K562 (cell line): ENCODE results near the gene POFUT2. TPM values are rescaled to one million over a fixed set of nuclear protein-coding genes. Genes with fewer than 3 reads are reported as not detected.

Experiments used
- CAMTA2 ChIP-seq: fragments of 250-450 bp; sonication (Bioruptor Pico); conservative IDR thresholded peaks from 2 replicates; pipeline ENCODE4 v1.5.1; 2022
- GABPA ChIP-seq: fragments of 200-800 bp; sonication (Bioruptor generic); conservative IDR thresholded peaks from 2 replicates; pipeline ENCODE4 v1.6.1; 2016; ENCODE audit warnings: low read depth, missing genetic modification characterization, missing compliant biosample characterization
- GTF2A2 ChIP-seq: IDR thresholded peaks from 2 replicates; pipeline ENCODE4 v1.6.1; 2016; ENCODE audit warnings: mild to moderate bottlenecking, missing genetic modification characterization, missing compliant biosample characterization
- MAZ ChIP-seq, 2 experiments: fragments of 450-650 bp in 1 of 2; sonication (generic) in 1 of 2; formaldehyde crosslinking; IDR thresholded peaks in 1 of 2; conservative IDR thresholded peaks in 1 of 2; 2 replicates each; pipeline versions ENCODE4 v1.4.0 to v1.5.0; 2020; ENCODE audit warnings: mild to moderate bottlenecking in 1 of 2, missing genetic modification reagents in 1 of 2
- NEUROD1 ChIP-seq: fragments of 150-350 bp; IDR thresholded peaks from 2 replicates; pipeline ENCODE4 v1.6.1; 2014; ENCODE audit warnings: borderline replicate concordance, low read length, low read depth; ENCODE audit not compliant: partially characterized antibody
- NR1H2 ChIP-seq: sonication (generic); formaldehyde crosslinking; IDR thresholded peaks from 2 replicates; pipeline ENCODE4 v1.4.0; 2020; ENCODE audit warnings: mild to moderate bottlenecking, missing genetic modification reagents
- POLR2B ChIP-seq: fragments of 450-650 bp; IDR thresholded peaks from 2 replicates; pipeline ENCODE4 v1.6.1; 2018; ENCODE audit warnings: low read depth; ENCODE audit not compliant: partially characterized antibody
- RBM22 ChIP-seq: fragments of 200-400 bp; formaldehyde crosslinking; IDR thresholded peaks from 2 replicates; pipeline ENCODE4 v1.6.1; 2018; ENCODE audit warnings: low read length, low read depth; ENCODE audit not compliant: poor library complexity, severe bottlenecking
- SAFB2 ChIP-seq: fragments of 200-400 bp; formaldehyde crosslinking; IDR thresholded peaks from 2 replicates; pipeline ENCODE4 v1.6.1; 2018; ENCODE audit warnings: borderline replicate concordance, low read length, low read depth, moderate library complexity; ENCODE audit not compliant: severe bottlenecking
- SAP30 ChIP-seq: fragments of 200-600 bp; sonication (generic); IDR thresholded peaks from 2 replicates; pipeline ENCODE4 v1.6.1; 2012; ENCODE audit warnings: borderline replicate concordance, low read depth, mild to moderate bottlenecking, moderate library complexity, low read length, control low read depth, inconsistent platforms; ENCODE audit not compliant: insufficient read depth, poor library complexity, severe bottlenecking
- SREBF1 ChIP-seq: fragments of 150-350 bp; IDR thresholded peaks from 2 replicates; pipeline ENCODE4 v1.6.1; 2014; ENCODE audit warnings: antibody characterized with exemption, low read depth, low read length, borderline replicate concordance
- XRCC5 ChIP-seq: fragments of 200-400 bp; formaldehyde crosslinking; IDR thresholded peaks from 2 replicates; pipeline ENCODE4 v1.6.1; 2017; ENCODE audit warnings: low read depth, mild to moderate bottlenecking, low read length
- ZBTB8A ChIP-seq: fragments of 450-650 bp; IDR thresholded peaks from 2 replicates; pipeline ENCODE4 v1.6.1; 2018; ENCODE audit warnings: mild to moderate bottlenecking, moderate library complexity; ENCODE audit not compliant: partially characterized antibody
- ZFX ChIP-seq: sonication (generic); formaldehyde crosslinking; IDR thresholded peaks from 2 replicates; pipeline ENCODE4 v1.8.0; 2022; ENCODE audit warnings: mild to moderate bottlenecking, missing genetic modification reagents, moderate library complexity
- ZNF431 ChIP-seq: sonication (generic); formaldehyde crosslinking; IDR thresholded peaks from 2 replicates; pipeline ENCODE4 v1.8.0; 2022; ENCODE audit warnings: mild to moderate bottlenecking, missing genetic modification reagents
- polyA plus RNA-seq, 8 experiments: library from polyadenylated mRNA; depleted of rRNA in 4 of 8; stranded (reverse) in 5 of 8; unstranded in 3 of 8; fragments of >200 nt; fragmentation: Nextera tagmentation in 2 of 8; fragmentation: Illumina TruSeq in 1 of 8; extraction: Ambion mirVana in 2 of 8; extraction: Trizol in 1 of 8; gene quantifications; 2 replicates each; pipeline versions ENCODE4 v1.2.1 to v1.2.3, GENCODE V29; 2011 to 2014; ENCODE audit warnings: inconsistent platforms in 1 of 8, missing spikeins in 1 of 8
- total RNA-seq, 7 experiments: library from RNA; depleted of rRNA in 6 of 7; stranded (reverse); fragments of >200 nt in 6 of 7; fragmentation: Illumina TruSeq in 2 of 7; extraction: Trizol in 2 of 7; gene quantifications; 2 replicates each; pipeline versions ENCODE4 v1.2.1 to v1.2.3, GENCODE V29; 2011 to 2021; ENCODE audit warnings: low replicate concordance in 1 of 7
- TF ChIP-seq, protein P1 (sequence below): sonication (generic); formaldehyde crosslinking; IDR thresholded peaks from 2 replicates; pipeline ENCODE4 v1.8.1; 2023; ENCODE audit warnings: mild to moderate bottlenecking, missing genetic modification reagents
- TF ChIP-seq, protein P2 (sequence below): sonication (generic); formaldehyde crosslinking; IDR thresholded peaks from 2 replicates; pipeline ENCODE4 v1.8.0; 2022; ENCODE audit warnings: mild to moderate bottlenecking, missing genetic modification reagents
- TF ChIP-seq, protein P3 (sequence below): fragments of 450-650 bp; IDR thresholded peaks from 2 replicates; pipeline ENCODE4 v1.6.1; 2016; ENCODE audit warnings: missing biosample characterization, missing genetic modification characterization

POFUT2 gene
- total and polyA plus RNA-seq, 9 of the 15 experiments (the other 6 are each of a cell fraction or from before 2014, with no cell fraction given), result 1.1 to 24.2 (median 11.0) TPM

DNA sequence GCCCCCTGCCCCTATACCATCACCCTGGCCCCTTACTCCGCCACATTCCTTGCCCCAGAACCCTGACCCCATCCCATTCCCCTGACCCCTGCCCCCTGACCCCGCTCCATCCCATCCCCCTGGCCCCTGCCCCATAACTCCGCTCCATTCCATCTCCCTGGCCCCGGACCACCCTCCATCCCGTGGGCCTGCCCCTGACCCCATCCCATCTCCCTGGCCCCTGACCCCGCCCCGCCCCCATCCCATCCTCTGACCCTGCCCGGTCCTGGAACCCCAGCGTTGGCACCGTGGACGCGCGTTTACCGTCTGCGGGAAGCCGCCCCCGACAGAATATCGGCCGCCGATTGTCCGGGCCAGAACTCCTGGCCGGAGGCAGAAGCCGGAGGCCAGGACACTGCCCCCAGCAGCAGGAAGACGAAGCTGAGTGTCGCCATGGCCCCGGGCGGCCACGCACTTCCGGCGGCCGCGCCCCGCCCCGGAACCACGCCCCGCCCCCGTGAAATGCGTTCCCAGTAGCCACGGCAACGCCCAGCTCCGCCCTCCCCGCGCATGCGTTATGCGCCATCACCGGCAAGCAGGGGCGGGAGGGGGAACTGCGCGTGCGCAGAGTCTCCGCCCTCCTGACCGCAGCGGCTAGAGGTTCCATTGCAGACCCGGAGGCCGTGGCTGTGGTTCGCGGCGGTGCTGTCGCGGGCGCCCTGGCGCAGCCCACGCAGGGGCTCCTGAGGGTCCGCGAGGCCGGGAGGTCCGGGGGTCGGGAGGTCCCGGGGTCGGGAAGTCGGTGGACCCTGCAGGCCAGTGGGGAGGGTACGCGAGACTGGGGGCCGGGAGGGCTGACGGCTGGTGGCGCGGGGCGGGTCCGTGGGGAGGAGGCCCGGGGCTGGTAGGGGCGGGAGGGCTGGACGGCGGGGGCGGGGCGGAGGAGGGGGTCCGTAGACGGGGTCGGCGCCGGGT is at the start of gene POFUT2 (continued):
- TF ChIP-seq, protein P1, sequence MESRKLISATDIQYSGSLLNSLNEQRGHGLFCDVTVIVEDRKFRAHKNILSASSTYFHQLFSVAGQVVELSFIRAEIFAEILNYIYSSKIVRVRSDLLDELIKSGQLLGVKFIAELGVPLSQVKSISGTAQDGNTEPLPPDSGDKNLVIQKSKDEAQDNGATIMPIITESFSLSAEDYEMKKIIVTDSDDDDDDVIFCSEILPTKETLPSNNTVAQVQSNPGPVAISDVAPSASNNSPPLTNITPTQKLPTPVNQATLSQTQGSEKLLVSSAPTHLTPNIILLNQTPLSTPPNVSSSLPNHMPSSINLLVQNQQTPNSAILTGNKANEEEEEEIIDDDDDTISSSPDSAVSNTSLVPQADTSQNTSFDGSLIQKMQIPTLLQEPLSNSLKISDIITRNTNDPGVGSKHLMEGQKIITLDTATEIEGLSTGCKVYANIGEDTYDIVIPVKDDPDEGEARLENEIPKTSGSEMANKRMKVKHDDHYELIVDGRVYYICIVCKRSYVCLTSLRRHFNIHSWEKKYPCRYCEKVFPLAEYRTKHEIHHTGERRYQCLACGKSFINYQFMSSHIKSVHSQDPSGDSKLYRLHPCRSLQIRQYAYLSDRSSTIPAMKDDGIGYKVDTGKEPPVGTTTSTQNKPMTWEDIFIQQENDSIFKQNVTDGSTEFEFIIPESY, result 0 out of 2 replicates have a peak, but pooled peaks have one; percentile 7
- TF ChIP-seq GTF2A2 (tag) (no peak), ZNF431 (no peak), SREBF1 (peak; percentile 24; the same call in 1 of the 2 replicates), SAFB2 (no peak), XRCC5 (no peak), POLR2B (peak; percentile 96), CAMTA2 (CRISPR knock-in tag) (no peak), RBM22 (peak; percentile 98), SAP30 (peak; percentile 87), ZFX (CRISPR knock-in tag) (peak; percentile 76), GABPA (tag) (peak; percentile 98), NEUROD1 (peak; percentile 48), NR1H2 (CRISPR knock-in tag) (no peak), ZBTB8A (no peak), MAZ (CRISPR knock-in tag; conservative IDR thresholded peaks at IDR 0.05 in 1 of 2, IDR thresholded peaks at IDR 0.05 in 1 of 2) (peak; percentile 73 to 95)
- TF ChIP-seq, protein P2, sequence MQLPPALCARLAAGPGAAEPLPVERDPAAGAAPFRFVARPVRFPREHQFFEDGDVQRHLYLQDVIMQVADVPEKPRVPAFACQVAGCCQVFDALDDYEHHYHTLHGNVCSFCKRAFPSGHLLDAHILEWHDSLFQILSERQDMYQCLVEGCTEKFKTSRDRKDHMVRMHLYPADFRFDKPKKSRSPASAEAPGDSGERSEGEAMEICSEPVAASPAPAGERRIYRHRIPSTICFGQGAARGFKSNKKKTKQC (CRISPR knock-in tag), result peak; percentile 51; the same call in 1 of the 2 replicates
- TF ChIP-seq, protein P3, sequence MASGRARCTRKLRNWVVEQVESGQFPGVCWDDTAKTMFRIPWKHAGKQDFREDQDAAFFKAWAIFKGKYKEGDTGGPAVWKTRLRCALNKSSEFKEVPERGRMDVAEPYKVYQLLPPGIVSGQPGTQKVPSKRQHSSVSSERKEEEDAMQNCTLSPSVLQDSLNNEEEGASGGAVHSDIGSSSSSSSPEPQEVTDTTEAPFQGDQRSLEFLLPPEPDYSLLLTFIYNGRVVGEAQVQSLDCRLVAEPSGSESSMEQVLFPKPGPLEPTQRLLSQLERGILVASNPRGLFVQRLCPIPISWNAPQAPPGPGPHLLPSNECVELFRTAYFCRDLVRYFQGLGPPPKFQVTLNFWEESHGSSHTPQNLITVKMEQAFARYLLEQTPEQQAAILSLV (tag), result no peak
